ENCODE results near the gene RUVBL2.
"Not testable (repeated sequence)": the region's sequence is repeated elsewhere in the genome, so short reads cannot be mapped to it uniquely, and the experiment has no call there.

The RUVBL2 gene

GRCh38 chr19:49018388-49019241 lies 24.9 kb downstream of the RUVBL2 start:
- not testable (repeated sequence) for DNase-seq

GRCh38 chr19:49019242-49019932 lies 25.7 kb downstream of the RUVBL2 start:
- no peak for DNase-seq

GRCh38 chr19:49020342-49020741 lies 26.7 kb downstream of the RUVBL2 start:
- no peak for DNase-seq

- DNase-seq: no peak
These were observed 27.5 kb downstream of the RUVBL2 start for GRCh38 chr19:49020931-49021895.

GRCh38 chr19:49022116-49022515 lies 28.4 kb downstream of the RUVBL2 start:
- DNase-seq: no peak

- not testable (repeated sequence) for DNase-seq
These were observed 30.5 kb downstream of the RUVBL2 start, which contains the start of gene CGB3 for GRCh38 chr19:49024233-49024632. Gene CGB3 (minus strand): TSS chr19:49024333. CDS start chr19:49023971, 362 bp downstream.

- not testable (repeated sequence) for DNase-seq
These were observed 31.4 kb downstream of the RUVBL2 start for GRCh38 chr19:49025088-49025487.

GRCh38 chr19:49025599-49025998 lies 31.9 kb downstream of the RUVBL2 start:
- DNase-seq: not testable (repeated sequence)

GRCh38 chr19:49028686-49029085 lies 35.0 kb downstream of the RUVBL2 start:
- DNase-seq: not testable (repeated sequence)

- DNase-seq: not testable (repeated sequence)
These were observed 36.1 kb downstream of the RUVBL2 start for GRCh38 chr19:49029749-49030148.

GRCh38 chr19:49030323-49030722 lies 36.6 kb downstream of the RUVBL2 start:
- not testable (repeated sequence) for DNase-seq

GRCh38 chr19:49031642-49032301 lies 38.1 kb downstream of the RUVBL2 start, which contains the start of gene CGB2:
Gene CGB2 (plus strand): TSS chr19:49031890. CDS start chr19:49032096, 206 bp downstream.
- DNase-seq: not testable (repeated sequence)

- not testable (repeated sequence) for DNase-seq
These were observed 43.1 kb downstream of the RUVBL2 start, which contains the start of gene CGB1 for GRCh38 chr19:49036815-49037214. Gene CGB1 (minus strand): TSS chr19:49036895. CDS start chr19:49036711, 184 bp downstream.

- not testable (repeated sequence) for DNase-seq
These were observed 44.4 kb downstream of the RUVBL2 start for GRCh38 chr19:49038111-49038510.

- not testable (repeated sequence) for DNase-seq
These were observed 45.0 kb downstream of the RUVBL2 start for GRCh38 chr19:49038557-49039276.

GRCh38 chr19:49039736-49040135 lies 46.0 kb downstream of the RUVBL2 start:
- DNase-seq: not testable (repeated sequence)

- no peak for DNase-seq
These were observed 48.5 kb downstream of the RUVBL2 start for GRCh38 chr19:49042177-49042576.

- not testable (repeated sequence) for DNase-seq
These were observed 49.0 kb downstream of the RUVBL2 start for GRCh38 chr19:49042666-49043065.

- DNase-seq: not testable (repeated sequence)
These were observed 49.9 kb downstream of the RUVBL2 start, which contains the start of gene CGB5 for GRCh38 chr19:49043548-49043947. Gene CGB5 (plus strand): TSS chr19:49043848. CDS start chr19:49044210, 362 bp downstream.

GRCh38 chr19:49049011-49049410 lies 55.3 kb downstream of the RUVBL2 start, which contains the start of gene CGB8:
Gene CGB8 (minus strand): TSS chr19:49049111. CDS start chr19:49048739, 372 bp downstream.
- DNase-seq: not testable (repeated sequence)

- DNase-seq: not testable (repeated sequence)
These were observed 56.1 kb downstream of the RUVBL2 start for GRCh38 chr19:49049834-49050233.

Data from right forelimb (tissue), 1 donor.